GM21717 (cell line): Measurements from ENCODE around the gene CXCR6.
A peak's percentile ranks its signal among the peaks of the same experiment; 100 is the strongest.

Experiments used
- ATAC-seq: cut with Tn5 transposase; IDR thresholded peaks from one replicate; pipeline ENCODE4 v1.9.1; 2021; ENCODE audit warnings: mild to moderate bottlenecking, moderate library complexity; ENCODE audit not compliant: unreplicated experiment

CXCR6 gene

GRCh38 chr3:45946307-45946706 is 3.0 kb downstream of the CXCR6 start:
- no peak for ATAC-seq

- ATAC-seq: no peak
Measured at GRCh38 chr3:45946875-45947274, 3.6 kb downstream of the CXCR6 start.

GRCh38 chr3:45947361-45947760 is 4.1 kb downstream of the CXCR6 start:
- no peak for ATAC-seq

GRCh38 chr3:45948311-45948781 is 5.1 kb downstream of the CXCR6 start:
- ATAC-seq: no peak

- ATAC-seq: no peak
Measured at GRCh38 chr3:45948881-45949280, 5.6 kb downstream of the CXCR6 start.

- no peak for ATAC-seq
Measured at GRCh38 chr3:45949432-45949831, 6.2 kb downstream of the CXCR6 start.

GRCh38 chr3:45950131-45950530 is 6.9 kb downstream of the CXCR6 start:
- no peak for ATAC-seq

- ATAC-seq: no peak
Measured at GRCh38 chr3:45950686-45951600, 7.7 kb downstream of the CXCR6 start.

GRCh38 chr3:45951946-45952345 is 8.7 kb downstream of the CXCR6 start:
- ATAC-seq: no peak

GRCh38 chr3:45952456-45952855 is 9.2 kb downstream of the CXCR6 start:
- no peak for ATAC-seq

GRCh38 chr3:45953536-45953935 is 10.3 kb downstream of the CXCR6 start:
- ATAC-seq: no peak

- ATAC-seq: no peak
Measured at GRCh38 chr3:45954306-45954705, 11.0 kb downstream of the CXCR6 start.

GRCh38 chr3:45955017-45955647 is 11.9 kb downstream of the CXCR6 start:
- no peak for ATAC-seq

GRCh38 chr3:45955706-45956105 is 12.4 kb downstream of the CXCR6 start:
- no peak for ATAC-seq

GRCh38 chr3:45957586-45957985 is 14.3 kb downstream of the CXCR6 start:
- no peak for ATAC-seq

GRCh38 chr3:45958321-45958791 is 15.1 kb downstream of the CXCR6 start:
- no peak for ATAC-seq

- no peak for ATAC-seq
Measured at GRCh38 chr3:45959201-45959600, 15.9 kb downstream of the CXCR6 start.

- no peak for ATAC-seq
Measured at GRCh38 chr3:45960289-45960688, 17.0 kb downstream of the CXCR6 start.

GRCh38 chr3:45962033-45962432 is 18.8 kb downstream of the CXCR6 start:
- ATAC-seq: peak; percentile 42

- ATAC-seq: peak; percentile 52
Measured at GRCh38 chr3:45964139-45964538, 20.9 kb downstream of the CXCR6 start.

GRCh38 chr3:45965253-45965652 is 22.0 kb downstream of the CXCR6 start:
- ATAC-seq: no peak

- no peak for ATAC-seq
Measured at GRCh38 chr3:45965653-45966052, 22.4 kb downstream of the CXCR6 start.
